Calu3 (cell line): ENCODE data around the gene ANKS3. TPM values are rescaled to one million over a fixed set of nuclear protein-coding genes. Genes with fewer than 3 reads are reported as not detected.

Experiments
- BruUV-seq: library from RNA; stranded (reverse); fragments of 400-500 nt; replicated peaks from 2 replicates; lab custom pipeline; 2021; lab: Mats Ljungman, UMichigan
- CTCF ChIA-PET: fragments of 300-600 bp; sonication (Branson Sonifier 250); formaldehyde crosslinking; loops from one replicate; lab custom pipeline; 2022; ENCODE audit warnings: antibody characterized with exemption; lab: Charles Lee
- DNase-seq: peaks from one replicate; pipeline ENCODE4 v3.0.0; 2022
- H3K27ac Mint-ChIP-seq: one replicate; pipeline ENCODE4 v1.8.0; 2022; ENCODE audit warnings: mixed read lengths; ENCODE audit not compliant: unreplicated experiment
- H3K27me3 Mint-ChIP-seq: one replicate; pipeline ENCODE4 v1.8.0; 2022; ENCODE audit warnings: mixed read lengths; ENCODE audit not compliant: unreplicated experiment
- H3K36me3 Mint-ChIP-seq: one replicate; pipeline ENCODE4 v1.8.0; 2022; ENCODE audit warnings: mild to moderate bottlenecking, moderate library complexity, mixed read lengths; ENCODE audit not compliant: insufficient read depth, unreplicated experiment
- H3K4me1 Mint-ChIP-seq: one replicate; pipeline ENCODE4 v1.8.0; 2022; ENCODE audit warnings: mild to moderate bottlenecking, low read depth, mixed read lengths; ENCODE audit not compliant: unreplicated experiment
- H3K4me3 Mint-ChIP-seq: one replicate; pipeline ENCODE4 v1.8.0; 2022; ENCODE audit warnings: mild to moderate bottlenecking, low read depth, moderate library complexity, mixed read lengths; ENCODE audit not compliant: unreplicated experiment
- H3K9me3 Mint-ChIP-seq: one replicate; pipeline ENCODE4 v1.8.0; 2022; ENCODE audit warnings: low read depth, mixed read lengths; ENCODE audit not compliant: unreplicated experiment
- CTCF ChIP-seq: fragments of 200-600 bp; IDR thresholded peaks from one replicate; pipeline ENCODE4 v1.8.0; 2022; ENCODE audit warnings: antibody characterized with exemption; ENCODE audit not compliant: unreplicated experiment
- intact Hi-C: fragments of 100-400 bp; cut with micrococcal nuclease; formaldehyde crosslinking; loops from one replicate; pipeline ENCODE4 v1.10.0; 2022; ENCODE audit not compliant: unreplicated experiment
- total RNA-seq: library from RNA; stranded (reverse); gene quantifications from 2 replicates; pipeline ENCODE4 v1.2.3, GENCODE V29; 2022

Gene ANKS3
- total RNA-seq, 1 experiment from 2014 or later = 46.9 TPM

- CTCF ChIA-PET = no interaction called here
- intact Hi-C loops = no loop called here
- Mint-ChIP-seq H3K4me1 (no peaks in the 10 kb centered on the region), H3K27ac (no peak overlapping the region), H3K4me3 (no peak overlapping the region), H3K36me3 (no peaks in the 10 kb centered on the region), H3K27me3 (no peaks in the 10 kb centered on the region), H3K9me3 (no peaks in the 10 kb centered on the region)
- no peak for TF ChIP-seq CTCF
- no TSS peak for BruUV-seq
- no peak for DNase-seq
These were observed 44.0 kb upstream of the ANKS3 start for GRCh38 chr16:4778050-4778392.

GRCh38 chr16:4777339-4778049, 43.4 kb upstream of the ANKS3 start:
- Mint-ChIP-seq H3K9me3 (no peaks in the 10 kb centered on the region), H3K4me3 (no peak overlapping the region), H3K27ac (no peak overlapping the region), H3K36me3 (no peaks in the 10 kb centered on the region), H3K4me1 (no peaks in the 10 kb centered on the region), H3K27me3 (no peaks in the 10 kb centered on the region)
- no peak for DNase-seq
- no peak for TF ChIP-seq CTCF
- CTCF ChIA-PET = no interaction called here
- intact Hi-C loops = no loop called here
- no TSS peak for BruUV-seq

- DNase-seq = no peak
- no peaks in the 10 kb centered on the region for H3K36me3 Mint-ChIP-seq
- no peak overlapping the region for H3K4me3 Mint-ChIP-seq
- intact Hi-C loops = no loop called here
- BruUV-seq = no TSS peak
- H3K27ac Mint-ChIP-seq = no peak overlapping the region
- H3K27me3 Mint-ChIP-seq = no peaks in the 10 kb centered on the region
- no peak for TF ChIP-seq CTCF
- H3K9me3 Mint-ChIP-seq = no peaks in the 10 kb centered on the region
- H3K4me1 Mint-ChIP-seq = no peaks in the 10 kb centered on the region
- CTCF ChIA-PET = no interaction called here
These were observed 42.2 kb upstream of the ANKS3 start for GRCh38 chr16:4776141-4776705.

- Mint-ChIP-seq H3K4me3 (no peak overlapping the region), H3K27me3 (no peaks in the 10 kb centered on the region), H3K9me3 (no peaks in the 10 kb centered on the region), H3K4me1 (no peaks in the 10 kb centered on the region), H3K36me3 (no peaks in the 10 kb centered on the region), H3K27ac (no peak overlapping the region)
- TF ChIP-seq CTCF = no peak
- no peak for DNase-seq
- intact Hi-C loops = no loop called here
- CTCF ChIA-PET = no interaction called here
- BruUV-seq = no TSS peak
These were observed 40.9 kb upstream of the ANKS3 start for GRCh38 chr16:4775005-4775404.
